ENCODE results near the gene FUT3. TPM values are rescaled to one million over a fixed set of nuclear protein-coding genes. Genes with fewer than 3 reads are reported as not detected.

The FUT3 gene
- polyA plus RNA-seq, 1 of the 3 experiments (the other 2 are of a cell fraction) = not detected

DNA sequence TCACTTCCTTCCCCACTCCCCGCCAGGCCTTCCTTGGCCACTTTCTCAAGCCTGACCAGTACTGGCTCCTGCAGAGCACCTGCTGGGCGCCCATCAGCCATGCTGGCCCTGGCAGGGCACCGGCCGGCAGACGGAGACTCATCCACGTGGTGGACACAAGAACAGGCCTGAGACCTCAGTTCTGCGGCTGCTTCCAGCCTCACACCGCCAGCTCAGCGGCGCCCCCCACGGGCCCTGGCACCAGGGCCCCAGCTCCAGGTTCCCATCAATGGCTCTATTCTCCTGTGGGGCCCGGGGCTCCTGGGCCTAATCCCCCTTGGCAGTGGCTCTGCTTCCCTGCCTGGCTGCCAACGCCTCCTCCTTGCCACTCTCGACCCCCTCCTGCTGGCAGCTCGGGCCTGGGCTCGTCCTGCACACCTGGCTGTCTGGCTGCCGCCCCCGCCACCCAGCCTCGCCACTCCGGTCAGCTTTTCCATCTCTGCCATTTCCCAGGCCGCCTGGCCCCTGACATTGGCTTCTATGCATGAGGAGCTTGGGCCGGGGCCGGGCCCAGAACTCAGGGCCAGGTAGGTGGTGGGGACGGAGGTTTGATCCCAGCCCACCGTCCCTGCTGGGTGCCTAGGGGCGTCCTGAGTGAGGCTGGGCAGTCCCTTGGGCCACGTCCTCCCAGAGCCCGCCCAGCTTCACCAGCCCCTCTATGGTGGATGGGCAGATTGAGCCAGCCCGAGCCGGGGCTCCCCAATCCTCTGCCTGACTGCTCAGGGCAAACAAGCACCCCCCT, 46.1 kb upstream of the FUT3 start:
- Histone ChIP-seq H3K79me2 (ENCODE audit: insufficient read depth) (peaks cover 43% of the 10 kb centered on the region), H3K9me2 (no peaks in the 10 kb centered on the region), H3F3A (replicated peaks; ENCODE audit: insufficient read depth) (no peaks in the 10 kb centered on the region), H2AFZ (ENCODE audit: low read depth) (no peak overlapping the region), H3K9ac (no peak overlapping the region), H3K4me1 (ENCODE audit: control insufficient read depth in 1 of 2, insufficient read depth in 2 of 2, low read depth in 1 of 2, low read length in 1 of 2) (peaks cover 2 to 34% of the 10 kb centered on the region in 2 experiments; a peak in 2 of 4 replicates), H3K36me3 (replicated peaks in 1 of 2; ENCODE audit: control insufficient read depth in 1 of 2, insufficient read depth in 2 of 2, low read length in 1 of 2) (peaks cover 3 to 19% of the 10 kb centered on the region in 2 experiments), H3K27ac (ENCODE audit: low read depth in 2 of 2, low read length in 1 of 2) (no peak overlapping the region; a peak in 1 of 4 replicates), H3K4me3 (ENCODE audit: low read depth in 2 of 2, low read length in 1 of 2) (no peak overlapping the region), H4K20me1 (ENCODE audit: insufficient read depth) (peaks cover 25% of the 10 kb centered on the region), H3K4me2 (no peak overlapping the region), H3K9me3 (no peaks in the 10 kb centered on the region), H3K27me3 (ENCODE audit: insufficient read depth) (no peaks in the 10 kb centered on the region)
- 94% methylated on average over 11 of the region's 30 CpGs for WGBS (ENCODE audit: low lambda C conversion rate)
- no peak for TF ChIP-seq MEF2A (IDR thresholded peaks at IDR 0.05; ENCODE audit: borderline replicate concordance, low read depth)
- no peak for TF ChIP-seq MXI1 (IDR thresholded peaks at IDR 0.05; ENCODE audit: low read depth, low read length)
- 0 out of 2 replicates have a peak, but pooled peaks have one; percentile 3 for TF ChIP-seq RAD21 (IDR thresholded peaks at IDR 0.05; ENCODE audit: low read length)
- TF ChIP-seq NFIC (IDR thresholded peaks at IDR 0.05; ENCODE audit: borderline replicate concordance) = no peak
- peak; percentile 18; the same call in 1 of the 2 replicates for TF ChIP-seq CTCF (IDR thresholded peaks at IDR 0.05)
- TF ChIP-seq POLR2AphosphoS5 (IDR thresholded peaks at IDR 0.05; ENCODE audit: low read depth, low read length) = no peak
- no peak for TF ChIP-seq SMC3 (IDR thresholded peaks at IDR 0.05; ENCODE audit: low read depth, low read length)
- no peak for DNase-seq
- ChIA-PET POLR2A (interaction anchor here (0.9 kb wide), 1 partner anchor 69 kb away, joined by 3 read pairs; no protein-coding TSS in a partner anchor), CTCF (interaction anchor here (1.0 to 5.6 kb wide), 8 partner anchors 25 to 124 kb away, joined by 3 to 27 read pairs (median 3); partner anchors contain the start of gene NRTN)

GRCh38 chr19:5896365-5897076, 45.3 kb upstream of the FUT3 start:
- POLR2A ChIA-PET = interaction anchor here (0.9 to 1.0 kb wide), 2 partner anchors 41 to 68 kb away, joined by 3 read pairs; no protein-coding TSS in a partner anchor
- 93% methylated on average over 15 of the region's 29 CpGs for WGBS (ENCODE audit: low lambda C conversion rate)
- CTCF ChIA-PET = interaction anchor here (1.0 to 5.6 kb wide), 9 partner anchors 26 to 125 kb away, joined by 3 to 27 read pairs (median 3); partner anchors contain the start of gene NRTN
- no peak for TF ChIP-seq SMC3 (IDR thresholded peaks at IDR 0.05; ENCODE audit: low read depth, low read length)
- TF ChIP-seq ZBTB33 (IDR thresholded peaks at IDR 0.05; ENCODE audit: borderline replicate concordance, low read depth) = no peak
- no peak for TF ChIP-seq RCOR1 (IDR thresholded peaks at IDR 0.05; ENCODE audit: low read length)
- no peak for TF ChIP-seq USF2 (IDR thresholded peaks at IDR 0.05; ENCODE audit: borderline replicate concordance, low read depth, low read length)
- no peak for TF ChIP-seq ELF1 (IDR thresholded peaks at IDR 0.05)
- TF ChIP-seq IRF3 (IDR thresholded peaks at IDR 0.05; ENCODE audit: low read depth, low read length) = no peak
- TF ChIP-seq TEAD4 (IDR thresholded peaks at IDR 0.05; ENCODE audit: borderline replicate concordance, insufficient read depth) = no peak
- TF ChIP-seq FOXM1 (IDR thresholded peaks at IDR 0.05; ENCODE audit: low read depth) = no peak
- no peak for TF ChIP-seq FOSL2 (IDR thresholded peaks at IDR 0.05; ENCODE audit: borderline replicate concordance, low read depth)
- TF ChIP-seq GABPA (IDR thresholded peaks at IDR 0.05; ENCODE audit: low read depth) = no peak
- TF ChIP-seq SIN3A (IDR thresholded peaks at IDR 0.05; ENCODE audit: borderline replicate concordance, low read depth, low read length) = no peak
- TF ChIP-seq FOXJ3 (CRISPR knock-in tag; IDR thresholded peaks at IDR 0.05) = no peak
- TF ChIP-seq RAD21 (IDR thresholded peaks at IDR 0.05; ENCODE audit: low read length) = no peak
- no peak for TF ChIP-seq EP300 (IDR thresholded peaks at IDR 0.05; ENCODE audit: borderline replicate concordance in 1 of 2, low read depth in 1 of 2, low read length in 1 of 2)

More at GRCh38 chr19:5896365-5897076, 45.3 kb upstream of the FUT3 start:
- H3K9me3 ChIP-seq = no peaks in the 10 kb centered on the region
- no peaks in the 10 kb centered on the region for H3K27me3 ChIP-seq (ENCODE audit: insufficient read depth)
- H3K4me1 ChIP-seq (ENCODE audit: control insufficient read depth in 1 of 2, insufficient read depth in 2 of 2, low read depth in 1 of 2, low read length in 1 of 2) = peaks cover 0 to 42% of the 10 kb centered on the region in 2 experiments; a peak in 1 of 4 replicates
- peaks cover 34% of the 10 kb centered on the region for H3K79me2 ChIP-seq (ENCODE audit: insufficient read depth)
- H3K27ac ChIP-seq (ENCODE audit: low read depth in 2 of 2, low read length in 1 of 2) = peak overlapping the region in 1 of 2 experiments; percentile 30; a peak in 1 of 4 replicates
- no peak overlapping the region for H3K4me2 ChIP-seq
- H3K9ac ChIP-seq = no peak overlapping the region
- no peaks in the 10 kb centered on the region for H3F3A ChIP-seq (replicated peaks; ENCODE audit: insufficient read depth)
- H3K4me3 ChIP-seq (ENCODE audit: low read depth in 2 of 2, low read length in 1 of 2) = no peak overlapping the region
- no peaks in the 10 kb centered on the region for H3K9me2 ChIP-seq
- no peak overlapping the region for H2AFZ ChIP-seq (ENCODE audit: low read depth)
- H3K36me3 ChIP-seq (replicated peaks in 1 of 2; ENCODE audit: control insufficient read depth in 1 of 2, insufficient read depth in 2 of 2, low read length in 1 of 2) = peaks cover 3 to 19% of the 10 kb centered on the region in 2 experiments
- no peak for DNase-seq
- H4K20me1 ChIP-seq (ENCODE audit: insufficient read depth) = peaks cover 22% of the 10 kb centered on the region
